Occipital lobe (tissue), 2 donors: Measurements from ENCODE around the gene THRB. TPM values are rescaled to one million over a fixed set of nuclear protein-coding genes. Genes with fewer than 3 reads are reported as not detected.

Experiments used
- DNase-seq: peaks from one replicate; lab custom pipeline; 2025; lab: John Stamatoyannopoulos, UW
- total RNA-seq: library from RNA; depleted of rRNA; stranded (reverse); fragments of >200 nt; gene quantifications from one replicate; pipeline ENCODE4 v1.2.3, GENCODE V29; 2014

THRB gene
- total RNA-seq, 1 donor from 2014 or later = 44.5 TPM

DNA sequence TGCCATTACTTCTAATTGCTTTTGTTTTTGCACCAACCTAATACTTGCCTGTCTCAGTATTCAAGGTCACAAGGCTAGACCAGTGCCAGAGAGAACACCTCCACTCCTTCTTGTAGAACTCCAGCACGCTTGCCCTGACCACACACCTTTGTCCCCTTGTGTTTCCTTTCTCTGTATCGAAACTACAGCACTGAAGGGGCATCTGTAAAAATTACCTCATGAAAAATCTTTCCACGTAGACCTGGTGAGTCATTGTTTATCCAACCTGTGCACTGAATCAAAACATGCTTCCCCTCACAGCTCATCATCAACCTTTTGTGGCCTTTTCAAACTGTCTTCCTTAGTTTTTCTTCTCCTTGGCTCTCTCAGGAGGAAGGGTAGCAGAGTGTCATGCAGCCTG lies 259.5 kb downstream of the THRB start:
- DNase-seq = no peak

DNA sequence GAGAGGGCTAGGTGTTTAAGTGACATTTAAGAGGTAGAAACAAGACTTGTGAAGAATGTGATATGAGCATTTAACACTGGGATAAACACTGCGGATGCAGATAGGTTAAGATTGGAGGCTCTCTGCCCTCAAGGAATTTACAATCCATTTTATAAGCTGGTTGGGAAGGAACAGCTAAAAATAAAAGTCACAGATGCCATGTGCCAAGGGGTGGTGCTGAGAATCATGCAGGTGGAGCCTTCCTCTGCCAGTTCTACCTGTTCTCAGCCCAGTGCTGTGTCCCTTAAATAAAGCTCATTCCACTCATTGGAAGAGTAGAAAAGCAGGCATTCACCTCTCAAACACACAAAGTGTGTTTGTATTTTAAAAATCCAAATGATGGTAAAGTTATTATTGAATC lies 261.9 kb downstream of the THRB start:
- DNase-seq = no peak

DNA sequence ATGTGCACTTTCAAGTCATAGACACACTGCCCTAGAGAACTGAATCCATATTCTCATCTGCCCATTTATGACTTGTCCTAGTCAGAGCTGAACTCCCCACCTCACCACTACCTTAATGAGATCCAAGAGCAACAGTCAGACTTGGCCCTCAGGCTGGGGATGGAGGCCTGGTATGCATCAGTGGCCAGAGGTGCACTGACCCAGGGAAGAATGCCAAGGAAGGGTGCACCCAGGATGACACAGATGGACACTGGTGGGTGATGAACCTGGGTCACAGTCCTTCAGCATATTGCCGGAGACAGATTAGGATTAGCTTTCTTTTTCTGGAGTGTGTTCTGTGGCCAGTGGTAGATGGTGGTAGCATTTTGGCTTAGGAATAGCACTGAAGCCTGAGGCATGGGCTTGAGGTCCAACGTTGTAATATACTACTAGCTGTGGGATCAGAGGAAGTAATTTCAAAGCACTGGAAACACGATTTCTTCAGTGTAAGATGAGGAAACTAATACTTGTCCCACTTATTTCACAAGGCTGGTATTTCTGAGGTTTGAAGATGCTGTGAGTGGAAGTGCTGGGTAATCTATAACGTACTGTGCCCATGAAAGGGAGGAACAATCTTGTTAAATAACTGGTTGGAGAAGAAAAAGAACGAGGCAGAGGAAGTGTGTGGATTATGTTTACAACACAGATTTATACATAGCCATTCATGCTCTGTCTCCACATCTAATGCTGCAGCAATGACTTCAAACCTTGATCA lies 265.0 kb downstream of the THRB start:
- no peak for DNase-seq

DNA sequence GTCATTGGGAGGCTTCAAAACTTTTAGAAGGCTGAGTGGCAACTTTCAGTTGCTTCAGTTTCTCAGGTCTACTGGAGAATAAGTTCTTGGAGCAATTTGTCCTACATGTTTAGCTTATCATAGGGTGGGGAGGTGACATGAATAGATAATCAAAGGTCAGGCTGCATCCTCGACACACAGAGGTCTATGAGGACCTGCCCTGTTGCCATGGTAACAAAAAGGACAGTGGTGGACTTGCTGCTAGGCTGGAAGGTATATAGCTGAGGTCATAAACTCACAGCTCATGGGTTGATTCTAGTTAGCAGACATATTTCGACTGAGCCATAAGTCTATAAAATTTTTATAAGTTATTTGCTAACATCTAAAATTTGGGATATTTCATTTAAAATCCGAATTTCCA lies 267.0 kb downstream of the THRB start:
- no peak for DNase-seq

DNA sequence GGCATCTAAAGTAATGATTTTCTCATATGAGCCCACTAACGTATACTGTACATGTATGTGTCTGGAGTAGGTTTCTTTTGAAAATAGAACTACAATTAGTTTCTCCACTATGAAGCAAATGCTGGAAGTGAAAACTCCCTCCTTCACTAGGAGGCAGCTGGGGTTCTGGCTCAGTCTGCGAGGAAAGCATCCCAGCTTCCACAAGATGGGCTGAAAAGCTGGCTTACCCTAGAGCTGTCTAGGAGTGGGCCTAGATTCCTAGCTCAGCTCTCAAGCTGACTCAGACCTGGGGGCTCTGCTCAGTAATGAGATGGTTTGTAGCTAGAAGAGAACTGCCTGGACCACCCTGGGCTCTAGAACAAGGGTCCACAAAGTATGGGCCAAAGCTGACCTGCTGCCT lies 268.3 kb downstream of the THRB start:
- no peak for DNase-seq

DNA sequence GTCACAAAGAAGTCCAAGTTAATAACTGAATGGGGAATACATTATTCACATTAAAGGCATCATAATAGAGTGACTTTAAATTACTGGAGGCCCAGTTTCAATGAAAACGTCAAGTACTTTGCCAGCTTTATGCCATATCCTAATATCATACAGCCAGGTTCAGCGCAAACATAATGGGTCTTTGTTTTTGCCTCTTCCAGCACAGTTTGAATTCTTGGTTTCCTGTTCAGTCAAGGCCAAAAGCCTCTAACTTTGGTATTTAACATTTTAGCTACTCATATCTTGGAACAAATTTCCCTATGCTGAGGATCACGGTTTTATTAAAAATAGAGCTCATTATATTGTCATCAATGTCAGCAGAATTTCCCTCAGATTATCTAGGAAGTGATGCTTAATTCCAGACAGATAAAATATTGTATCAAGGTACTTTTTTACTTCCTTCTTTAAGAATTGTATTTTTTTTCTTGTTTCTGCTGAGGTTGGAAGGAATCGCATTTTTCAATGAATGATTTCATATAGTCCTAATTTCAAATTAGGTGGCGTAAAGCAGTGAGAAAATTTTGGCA lies 269.2 kb downstream of the THRB start:
- DNase-seq = no peak

DNA sequence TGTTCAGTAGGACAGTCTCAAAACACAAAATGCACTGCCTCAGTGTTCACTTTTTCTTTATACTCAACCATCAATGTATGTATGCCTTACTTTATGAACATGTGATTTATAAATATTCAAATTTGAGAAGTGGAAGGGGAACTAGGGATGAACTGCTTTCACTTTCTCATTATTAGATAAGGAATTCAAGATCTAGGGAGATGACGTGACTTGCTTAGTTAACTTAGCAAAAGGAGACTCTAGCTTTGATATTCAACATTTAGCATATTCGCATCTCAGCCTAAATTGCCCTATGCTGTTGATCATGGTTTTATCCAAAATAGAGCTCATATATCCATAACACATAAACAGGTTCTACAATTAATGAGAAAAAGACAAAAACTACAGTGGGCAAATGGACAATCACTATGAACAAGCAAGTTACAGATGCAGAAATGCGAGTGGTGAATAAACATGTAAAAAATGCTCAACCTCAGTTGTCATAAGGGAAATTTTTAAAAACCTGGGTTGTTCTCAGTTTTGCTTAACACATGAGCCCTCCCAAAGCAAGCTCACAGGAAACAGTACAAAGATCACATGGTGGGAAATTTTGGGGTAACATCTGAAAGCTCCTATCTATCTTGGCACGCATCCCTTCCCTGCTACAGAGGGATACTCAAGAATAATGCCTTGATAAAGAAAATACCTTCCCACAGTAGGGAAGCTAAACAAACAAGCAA lies 269.8 kb downstream of the THRB start:
- DNase-seq = no peak

DNA sequence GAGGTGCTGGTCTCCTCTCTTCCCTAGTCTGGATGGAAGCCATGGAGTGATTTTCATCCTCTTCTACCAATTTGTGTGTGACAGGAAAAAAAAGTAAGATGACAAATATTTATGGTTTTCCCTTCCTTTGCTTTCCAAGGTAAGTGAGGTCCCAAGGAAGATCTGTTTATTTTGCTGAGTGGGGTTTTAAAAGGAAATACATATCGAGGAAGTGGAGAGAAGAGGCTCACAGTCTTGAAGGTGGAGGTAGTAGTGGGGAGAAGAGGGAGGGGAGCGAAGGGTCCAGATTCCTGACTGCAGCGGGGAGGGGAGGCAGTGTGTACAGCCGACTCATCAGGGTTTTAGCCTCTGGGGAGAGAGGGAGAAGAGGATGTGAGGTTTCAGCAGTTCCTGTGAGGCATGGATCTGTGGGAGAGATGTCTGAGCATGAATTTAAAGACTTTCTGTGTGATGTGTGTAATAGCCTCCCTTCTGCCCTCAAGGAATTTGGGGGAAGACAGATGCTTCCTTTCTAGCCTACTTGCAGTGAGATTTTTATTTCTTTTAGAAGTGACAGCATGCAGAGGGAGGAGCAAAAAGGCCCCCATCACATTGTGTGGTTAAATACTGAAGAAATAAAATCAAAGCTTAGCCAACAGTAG lies 272.4 kb downstream of the THRB start:
- no peak for DNase-seq

DNA sequence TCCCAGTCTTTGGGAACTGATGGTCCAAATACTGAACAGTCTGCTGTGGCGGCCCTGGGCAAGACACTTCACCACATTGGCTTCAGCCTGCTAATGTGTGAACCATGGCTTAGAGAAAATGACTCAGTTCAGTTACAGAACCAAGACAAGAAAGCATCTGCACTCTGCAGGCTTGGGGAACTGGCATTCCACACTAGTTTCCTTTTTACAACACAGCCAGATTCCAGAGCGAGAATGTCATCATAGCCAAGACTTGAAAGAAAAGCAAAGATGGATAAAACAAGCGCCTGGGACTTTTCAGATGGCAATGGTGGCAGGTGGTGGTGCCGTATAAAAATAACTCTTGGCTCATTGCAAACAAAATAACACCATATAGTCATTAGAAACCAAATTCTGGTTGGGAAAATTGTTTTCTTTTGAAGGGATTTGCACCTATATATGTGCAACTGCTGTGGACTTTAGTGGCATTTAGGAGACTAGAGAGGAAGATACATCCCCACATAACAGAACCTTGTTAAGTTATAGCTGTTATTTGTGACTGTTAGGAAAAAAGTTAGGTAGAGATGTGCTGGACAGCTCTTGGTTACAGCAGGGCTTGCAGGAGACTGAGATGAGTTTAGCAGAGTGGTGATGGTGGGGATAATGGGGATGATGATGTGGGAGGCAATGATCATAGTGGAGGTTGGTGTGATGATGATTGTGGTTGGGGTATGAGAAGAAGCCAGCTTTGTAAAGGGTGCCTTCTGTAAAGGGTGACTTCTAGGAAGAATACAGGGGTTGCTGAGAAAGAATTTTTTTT lies 273.6 kb downstream of the THRB start:
- DNase-seq = peak; percentile 53

DNA sequence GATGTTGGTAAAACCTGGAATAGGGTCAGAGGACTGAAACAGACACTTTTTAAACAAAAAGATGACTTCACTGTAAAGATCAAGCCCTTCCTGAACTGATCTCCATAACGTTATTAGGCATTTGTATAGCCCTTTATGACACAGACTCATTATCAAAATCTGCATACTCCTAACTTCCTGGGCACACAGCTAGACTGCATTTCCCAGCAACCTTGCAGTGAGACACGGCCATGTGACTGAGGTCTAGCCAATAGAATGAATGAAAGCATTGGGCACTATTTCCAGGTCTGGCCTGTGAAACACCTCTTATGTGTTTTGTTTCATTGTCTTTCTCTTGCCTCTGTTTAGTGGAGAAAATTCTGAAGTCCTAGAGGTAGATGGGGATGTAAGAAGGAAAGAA lies 279.1 kb downstream of the THRB start:
- no peak for DNase-seq

DNA sequence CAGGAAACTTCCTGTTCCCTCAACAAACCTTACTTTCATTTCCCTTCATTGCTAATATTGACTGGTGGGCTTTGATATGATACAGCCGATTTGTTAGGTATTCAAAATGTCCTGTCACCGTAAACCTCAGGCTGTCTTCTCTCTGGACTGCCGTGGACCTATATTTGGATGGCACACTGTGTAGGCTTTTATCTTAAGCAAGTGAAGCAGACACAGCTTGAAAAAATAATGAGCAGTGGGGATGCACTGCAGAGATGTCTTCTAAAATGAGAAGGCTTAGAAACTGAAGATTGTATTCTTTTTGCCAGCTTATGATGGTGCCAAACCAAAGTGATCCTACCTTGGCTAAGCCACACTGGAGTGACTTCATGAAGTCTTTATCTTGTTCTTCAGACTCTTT lies 283.3 kb downstream of the THRB start:
- DNase-seq = no peak

DNA sequence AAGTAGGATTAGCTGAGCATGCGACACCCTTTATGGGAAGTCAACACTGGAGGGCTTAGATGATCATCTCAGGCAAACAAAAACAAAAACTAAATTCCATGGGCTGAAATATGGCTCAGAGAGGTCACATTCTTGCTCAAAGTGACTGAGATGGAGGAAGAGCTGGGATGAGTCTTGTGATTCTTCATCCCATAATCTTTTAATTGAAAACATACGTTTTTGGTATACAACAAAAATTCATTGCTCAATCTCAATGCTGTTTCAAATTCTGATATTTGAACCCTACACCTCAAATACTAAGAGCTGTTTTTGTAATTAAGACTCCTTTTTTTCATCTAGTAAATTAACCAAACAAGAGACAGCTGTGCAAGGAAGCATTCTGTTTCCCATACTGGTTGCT lies 292.6 kb downstream of the THRB start:
- DNase-seq = no peak

DNA sequence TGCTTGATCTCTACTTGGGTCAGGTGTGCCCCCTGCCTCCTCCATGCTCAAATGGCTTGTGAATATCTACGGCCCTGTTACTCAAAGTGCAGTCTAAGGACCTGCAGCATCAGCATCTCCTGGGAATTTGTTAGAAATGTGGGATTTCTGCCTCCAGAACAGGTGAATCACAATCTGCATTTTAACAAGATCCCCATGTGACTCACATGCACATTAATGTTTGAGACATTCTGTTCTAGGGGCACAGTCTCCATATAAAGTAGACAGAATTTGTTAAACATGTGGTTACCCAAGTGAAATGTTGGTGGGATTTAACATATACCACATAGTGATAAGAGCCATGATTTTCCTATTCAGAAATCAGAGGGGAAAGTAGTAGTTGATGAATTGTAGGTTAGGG lies 293.3 kb downstream of the THRB start:
- DNase-seq = no peak

DNA sequence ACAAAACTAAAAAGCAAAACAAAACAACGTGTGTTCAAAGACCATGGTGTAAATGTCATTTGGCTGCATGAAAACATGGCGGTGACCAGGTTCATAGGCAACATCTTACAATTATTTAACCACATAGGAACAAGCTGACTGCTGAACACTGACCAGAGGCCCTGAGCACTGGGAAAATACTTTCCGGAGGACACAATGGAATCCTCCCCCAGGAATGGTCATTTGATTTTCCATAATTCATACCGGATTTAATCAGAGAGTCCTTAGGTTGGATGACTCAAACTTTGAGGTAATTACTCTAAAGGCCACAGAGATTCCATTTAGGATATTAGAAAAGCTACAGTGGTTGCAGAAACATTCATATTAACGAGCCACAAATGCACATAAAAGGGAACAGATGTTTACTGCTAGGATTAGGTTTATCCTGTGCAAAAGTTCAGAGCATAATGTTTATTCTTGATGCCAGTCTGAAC lies 294.8 kb downstream of the THRB start:
- DNase-seq = no peak

DNA sequence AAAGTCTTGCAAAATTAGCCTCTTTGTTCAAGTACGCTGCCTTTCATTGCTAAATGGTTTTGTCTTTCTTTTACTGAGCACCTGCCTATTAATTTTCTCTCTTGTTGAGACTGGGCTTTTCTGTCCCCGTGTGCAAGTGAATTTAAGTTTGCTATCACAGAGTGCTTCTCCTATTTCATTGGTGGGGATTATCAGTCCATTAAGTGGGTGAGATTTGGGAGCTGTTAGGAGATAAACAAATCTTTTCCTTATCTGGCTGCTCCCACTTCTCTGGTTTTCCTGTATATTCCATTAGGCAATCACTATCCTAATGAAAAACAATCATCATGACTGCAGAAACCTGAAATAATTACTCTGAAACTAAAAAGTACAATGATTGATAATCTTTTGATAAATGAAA lies 295.4 kb downstream of the THRB start:
- DNase-seq = no peak

DNA sequence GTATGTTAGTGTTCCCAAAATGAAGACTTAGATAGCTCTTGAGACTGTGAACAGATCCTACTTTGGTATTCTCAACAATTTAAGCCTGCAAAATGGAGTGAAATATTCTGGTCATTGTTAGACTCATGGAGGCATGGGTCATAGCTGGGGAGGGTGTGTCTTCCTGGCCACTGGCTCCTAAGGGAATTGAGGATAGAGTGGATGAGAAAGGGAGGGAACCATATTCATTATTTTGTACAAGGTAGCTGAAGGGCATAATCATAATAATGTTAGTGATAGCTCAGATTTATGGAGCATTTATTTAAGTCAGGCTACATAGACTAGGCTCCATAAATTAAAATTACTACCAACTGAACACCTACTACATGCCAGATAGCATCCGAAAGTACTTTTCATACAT lies 295.9 kb downstream of the THRB start:
- DNase-seq = no peak

DNA sequence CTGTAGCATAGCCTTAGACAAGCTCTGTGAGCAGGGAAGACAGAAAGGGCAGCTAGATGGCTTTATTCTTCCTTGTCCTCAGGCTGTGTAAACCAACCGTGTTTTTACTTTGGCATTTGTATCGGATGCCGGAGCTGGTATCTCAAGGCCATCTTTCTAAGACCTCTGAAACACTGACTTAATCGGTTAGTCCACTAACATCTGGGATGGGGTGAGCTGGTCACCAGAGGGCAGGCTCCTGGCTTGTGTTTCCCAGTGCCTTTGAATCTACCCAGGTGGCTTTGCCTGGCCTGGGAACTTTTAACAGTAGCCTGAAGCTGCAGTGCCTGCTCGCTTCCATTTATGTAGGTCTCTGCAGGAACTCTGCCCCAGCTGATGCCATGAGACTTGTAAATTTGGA lies 296.8 kb downstream of the THRB start:
- no peak for DNase-seq

DNA sequence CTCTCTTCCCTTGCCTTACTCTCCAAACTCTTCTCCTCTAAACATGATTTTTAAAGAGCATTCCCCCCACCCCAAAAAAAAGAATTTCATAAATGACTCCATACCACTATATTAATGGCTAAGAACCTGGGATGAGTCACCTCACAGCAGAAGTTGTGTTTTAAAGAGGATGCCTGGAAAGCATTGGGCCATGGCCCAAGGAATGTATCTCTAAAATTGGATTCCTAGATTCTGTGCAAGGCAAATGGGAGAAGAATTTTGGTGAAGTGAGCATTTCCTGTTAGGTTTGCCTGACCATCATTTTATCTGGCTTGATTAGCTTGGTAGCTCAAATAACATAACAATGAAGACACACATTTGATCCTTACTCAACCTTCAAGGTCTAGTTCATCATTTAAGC lies 298.1 kb downstream of the THRB start:
- no peak for DNase-seq

DNA sequence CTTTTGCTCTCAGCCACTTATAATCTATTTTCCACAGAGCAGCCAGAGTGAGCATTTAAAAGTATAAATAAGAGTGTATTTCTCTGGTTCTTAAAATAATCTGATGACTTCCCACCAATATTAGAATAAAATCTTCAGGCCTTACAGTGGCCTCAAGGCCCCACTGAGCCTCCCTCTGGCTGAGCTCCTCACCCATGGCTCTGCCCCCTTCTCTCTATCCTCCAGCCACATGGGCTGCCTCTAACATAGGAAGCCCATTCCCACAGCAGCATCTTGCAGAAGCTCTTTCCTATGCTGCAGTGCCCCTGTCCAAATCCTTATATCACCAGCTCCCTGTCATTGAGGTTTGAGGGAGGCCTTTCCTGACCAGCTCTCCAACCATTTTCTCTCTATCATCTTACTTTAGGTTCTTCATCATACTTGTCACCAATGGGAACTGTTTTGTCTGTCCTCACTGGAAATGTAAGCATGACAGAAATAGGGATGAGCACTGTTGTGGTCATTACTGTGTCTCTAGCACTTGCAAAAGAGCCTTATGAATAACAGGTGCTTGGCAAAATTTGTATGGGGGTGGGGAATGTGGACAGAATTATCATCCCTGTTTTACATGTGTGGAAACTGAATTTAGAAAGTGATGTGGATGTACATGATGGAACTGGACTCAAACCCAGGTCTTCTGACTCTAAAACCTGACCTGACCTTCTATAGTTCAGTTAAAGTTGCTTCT lies 299.0 kb downstream of the THRB start:
- DNase-seq = no peak

DNA sequence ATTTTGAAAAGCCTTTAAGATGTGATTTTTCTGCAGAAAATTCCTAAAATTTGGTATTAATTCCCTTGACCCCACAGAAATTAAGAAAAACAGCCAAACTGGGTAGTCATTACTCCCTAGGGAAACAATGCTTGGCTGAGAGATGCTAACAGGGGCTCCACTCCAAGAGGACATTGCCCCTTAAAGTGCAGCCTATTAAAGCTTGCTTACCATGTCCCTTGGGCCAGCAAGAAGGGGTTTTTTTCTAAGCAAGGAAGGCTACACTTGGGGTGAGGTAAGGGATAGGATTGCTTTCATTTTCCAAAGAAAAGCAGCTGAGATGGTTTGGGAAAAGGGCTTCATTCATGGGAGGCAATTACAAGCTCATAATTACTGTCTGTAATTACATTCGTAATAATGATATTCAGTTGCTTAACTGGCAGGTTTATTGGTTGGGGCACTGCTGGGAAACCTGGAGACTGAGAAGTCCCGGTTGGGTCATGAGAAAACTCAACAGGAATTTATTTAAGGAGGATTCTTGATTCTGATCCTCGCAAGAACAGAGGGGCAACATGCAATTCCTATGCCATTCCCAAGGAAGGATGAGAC lies 302.1 kb downstream of the THRB start:
- no peak for DNase-seq
